ENCODE measurements around the gene ODAM.
"Not testable (repeated sequence)": the region's sequence is repeated elsewhere in the genome, so short reads cannot be mapped to it uniquely, and the experiment has no call there.

ODAM gene

DNA sequence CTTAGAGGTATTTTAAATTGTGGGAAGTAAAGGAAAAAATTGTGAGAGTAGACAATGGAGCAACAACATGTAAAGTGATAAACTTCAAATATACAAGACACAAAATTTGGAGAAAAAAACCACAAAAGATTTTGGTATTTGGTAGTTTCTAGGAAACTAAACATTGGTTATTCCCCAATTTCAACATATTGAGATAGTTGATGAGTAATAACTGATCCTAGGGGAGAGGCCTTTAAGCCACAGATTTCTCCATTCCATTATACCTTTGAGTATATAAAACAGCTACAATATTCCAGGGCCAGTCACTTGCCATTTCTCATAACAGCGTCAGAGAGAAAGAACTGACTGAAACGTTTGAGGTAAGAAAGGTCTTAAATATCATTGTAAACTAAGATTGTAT is 30.3 kb downstream of the ODAM start, which contains the start of gene FDCSP:
Gene FDCSP (plus strand): TSS at position 301 of the 400 bp plus-strand sequence. CDS start 5,071 bp downstream, outside the sequence.
- DNase-seq, result no peak

DNA sequence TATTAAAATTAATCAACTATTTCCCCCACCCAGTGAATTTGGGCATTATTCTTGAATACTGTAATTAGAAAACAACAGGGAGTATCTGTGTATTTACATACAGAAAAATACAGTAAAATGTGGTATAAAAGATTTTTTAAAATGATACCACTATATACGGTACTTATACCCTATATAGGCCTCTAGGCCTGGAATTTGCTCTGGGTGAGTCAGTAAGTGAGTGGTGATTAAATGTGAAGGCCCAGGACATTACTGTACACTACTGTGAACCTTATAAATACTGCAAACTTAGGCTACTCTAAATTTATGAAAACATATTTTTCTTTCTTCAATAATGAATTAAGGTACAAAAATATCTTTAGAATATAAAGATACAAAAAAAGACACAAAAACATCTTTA is 40.6 kb downstream of the ODAM start:
- no peak for DNase-seq

DNA sequence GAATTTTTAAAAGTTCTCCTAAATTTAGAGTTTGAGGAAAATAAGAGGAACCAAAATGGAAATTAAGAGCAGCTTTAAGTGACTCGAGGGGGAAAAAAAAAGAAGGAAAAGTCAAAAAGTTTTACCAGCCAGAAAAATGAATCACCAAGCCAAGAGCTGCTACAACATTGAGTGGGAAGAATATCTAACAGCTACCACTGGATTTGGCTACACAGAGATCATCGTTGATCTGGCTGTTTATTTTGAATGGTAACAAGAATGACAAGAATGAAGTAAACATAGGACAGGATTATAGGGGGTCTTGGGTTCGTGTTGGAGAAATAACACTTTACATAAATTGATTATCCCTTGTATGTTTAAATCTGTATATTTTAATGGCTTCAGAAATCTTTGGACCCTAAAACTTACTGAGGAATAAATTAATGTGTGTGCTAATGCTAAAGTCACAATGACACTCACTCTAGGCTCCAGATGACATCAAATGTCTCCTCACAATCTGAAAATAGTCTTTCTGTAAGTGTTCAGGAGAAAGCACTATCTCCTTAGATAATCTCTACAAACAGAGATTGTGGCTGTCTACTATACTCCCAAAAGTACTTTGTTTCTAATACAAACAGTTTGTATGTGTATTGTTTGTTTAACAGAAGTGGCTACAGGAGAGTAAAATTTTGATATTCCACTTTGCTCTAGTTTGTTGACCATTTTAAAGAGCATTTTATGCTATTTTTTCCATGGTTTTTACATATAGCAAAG is 43.8 kb downstream of the ODAM start:
- DNase-seq, result no peak

GRCh38 chr4:70239884-70240591 is 44.5 kb downstream of the ODAM start:
- no peak for DNase-seq

DNA sequence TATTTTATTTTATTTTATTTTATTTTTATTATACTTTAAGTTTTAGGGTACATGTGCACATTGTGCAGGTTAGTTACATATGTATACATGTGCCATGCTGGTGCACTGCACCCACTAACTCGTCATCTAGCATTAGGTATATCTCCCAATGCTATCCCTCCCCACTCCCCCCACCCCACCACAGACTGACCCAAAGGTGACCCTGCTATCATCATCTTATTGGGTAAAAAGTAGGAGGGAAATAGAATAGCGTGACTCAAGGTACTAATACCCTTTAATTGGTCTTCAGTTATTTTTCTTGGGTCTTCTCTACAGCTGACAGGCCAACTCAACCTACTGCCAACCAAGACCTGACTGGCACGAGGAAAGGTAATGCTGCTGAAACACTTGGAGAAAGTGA is 46.8 kb downstream of the ODAM start, which contains the start of gene CSN3:
Gene CSN3 (plus strand): TSS at position 301 of the 400 bp plus-strand sequence. CDS start 2,223 bp downstream, outside the sequence.
- DNase-seq, result not testable (repeated sequence)

GRCh38 chr4:70243091-70243490 is 47.6 kb downstream of the ODAM start:
- no peak for DNase-seq

GRCh38 chr4:70251250-70251944 is 55.9 kb downstream of the ODAM start:
- no peak for DNase-seq

- no peak for DNase-seq
Observed at GRCh38 chr4:70251945-70252277, 56.4 kb downstream of the ODAM start.

Measured in AML-193 (cell line).